Loucy (cell line): Measurements from ENCODE around the gene STAT5B.

Experiments
- EZH2phosphoT487 ChIP-seq: fragments of 200-600 bp; IDR thresholded peaks from 2 replicates; pipeline ENCODE4 v1.6.1; 2018; ENCODE audit warnings: antibody characterized with exemption, mild to moderate bottlenecking, moderate library complexity, borderline replicate concordance
- TF ChIP-seq, protein P1 (sequence below): fragments of 200-600 bp; sonication (generic); conservative IDR thresholded peaks from 2 replicates; pipeline ENCODE4 v1.5.1; 2014; ENCODE audit warnings: mild to moderate bottlenecking, antibody characterized with exemption, low read length

GRCh38 chr17:42274812-42275526 is 1.2 kb downstream of the STAT5B start:
- TF ChIP-seq, protein P1, sequence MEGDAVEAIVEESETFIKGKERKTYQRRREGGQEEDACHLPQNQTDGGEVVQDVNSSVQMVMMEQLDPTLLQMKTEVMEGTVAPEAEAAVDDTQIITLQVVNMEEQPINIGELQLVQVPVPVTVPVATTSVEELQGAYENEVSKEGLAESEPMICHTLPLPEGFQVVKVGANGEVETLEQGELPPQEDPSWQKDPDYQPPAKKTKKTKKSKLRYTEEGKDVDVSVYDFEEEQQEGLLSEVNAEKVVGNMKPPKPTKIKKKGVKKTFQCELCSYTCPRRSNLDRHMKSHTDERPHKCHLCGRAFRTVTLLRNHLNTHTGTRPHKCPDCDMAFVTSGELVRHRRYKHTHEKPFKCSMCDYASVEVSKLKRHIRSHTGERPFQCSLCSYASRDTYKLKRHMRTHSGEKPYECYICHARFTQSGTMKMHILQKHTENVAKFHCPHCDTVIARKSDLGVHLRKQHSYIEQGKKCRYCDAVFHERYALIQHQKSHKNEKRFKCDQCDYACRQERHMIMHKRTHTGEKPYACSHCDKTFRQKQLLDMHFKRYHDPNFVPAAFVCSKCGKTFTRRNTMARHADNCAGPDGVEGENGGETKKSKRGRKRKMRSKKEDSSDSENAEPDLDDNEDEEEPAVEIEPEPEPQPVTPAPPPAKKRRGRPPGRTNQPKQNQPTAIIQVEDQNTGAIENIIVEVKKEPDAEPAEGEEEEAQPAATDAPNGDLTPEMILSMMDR = no peak
- TF ChIP-seq EZH2phosphoT487 = no peak
